NB4 (cell line): ENCODE measurements around the gene TMEM232.

Experiments
- POLR2A ChIP-seq: IDR thresholded peaks from 2 replicates; pipeline ENCODE4 v1.6.1; 2011; ENCODE audit warnings: mild to moderate bottlenecking; ENCODE audit not compliant: insufficient read length; ENCODE audit errors: extremely low read depth
- TF ChIP-seq, protein P1 (sequence below): IDR thresholded peaks from one replicate; pipeline ENCODE4 v1.5.1; 2012; ENCODE audit warnings: low read depth, low read length
- TF ChIP-seq, protein P2 (sequence below): IDR thresholded peaks from 2 replicates; pipeline ENCODE4 v1.6.1; 2011; ENCODE audit warnings: low read depth, low read length

DNA sequence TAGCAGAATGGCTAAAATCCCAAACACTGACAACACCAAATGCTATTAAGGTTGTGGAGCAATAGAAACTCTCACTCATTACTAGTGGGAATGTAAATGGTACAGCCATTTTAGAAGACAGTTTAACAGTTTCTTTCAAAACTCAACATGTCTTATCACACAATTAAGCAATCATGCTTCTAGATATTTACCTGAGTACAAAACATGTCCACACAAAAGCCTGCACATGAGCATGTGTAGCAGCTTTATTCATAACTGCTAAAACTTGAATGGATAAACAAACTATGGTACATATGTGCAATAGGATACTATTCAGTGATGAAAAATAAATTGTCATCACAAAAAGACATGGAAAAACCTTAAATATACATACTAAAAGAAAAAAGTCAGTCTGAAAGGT, 43.8 kb upstream of the TMEM232 start:
- TF ChIP-seq, protein P1, sequence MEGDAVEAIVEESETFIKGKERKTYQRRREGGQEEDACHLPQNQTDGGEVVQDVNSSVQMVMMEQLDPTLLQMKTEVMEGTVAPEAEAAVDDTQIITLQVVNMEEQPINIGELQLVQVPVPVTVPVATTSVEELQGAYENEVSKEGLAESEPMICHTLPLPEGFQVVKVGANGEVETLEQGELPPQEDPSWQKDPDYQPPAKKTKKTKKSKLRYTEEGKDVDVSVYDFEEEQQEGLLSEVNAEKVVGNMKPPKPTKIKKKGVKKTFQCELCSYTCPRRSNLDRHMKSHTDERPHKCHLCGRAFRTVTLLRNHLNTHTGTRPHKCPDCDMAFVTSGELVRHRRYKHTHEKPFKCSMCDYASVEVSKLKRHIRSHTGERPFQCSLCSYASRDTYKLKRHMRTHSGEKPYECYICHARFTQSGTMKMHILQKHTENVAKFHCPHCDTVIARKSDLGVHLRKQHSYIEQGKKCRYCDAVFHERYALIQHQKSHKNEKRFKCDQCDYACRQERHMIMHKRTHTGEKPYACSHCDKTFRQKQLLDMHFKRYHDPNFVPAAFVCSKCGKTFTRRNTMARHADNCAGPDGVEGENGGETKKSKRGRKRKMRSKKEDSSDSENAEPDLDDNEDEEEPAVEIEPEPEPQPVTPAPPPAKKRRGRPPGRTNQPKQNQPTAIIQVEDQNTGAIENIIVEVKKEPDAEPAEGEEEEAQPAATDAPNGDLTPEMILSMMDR = no peak
- no peak for TF ChIP-seq POLR2A
- TF ChIP-seq, protein P2, sequence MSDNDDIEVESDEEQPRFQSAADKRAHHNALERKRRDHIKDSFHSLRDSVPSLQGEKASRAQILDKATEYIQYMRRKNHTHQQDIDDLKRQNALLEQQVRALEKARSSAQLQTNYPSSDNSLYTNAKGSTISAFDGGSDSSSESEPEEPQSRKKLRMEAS = no peak
